HG03066 (cell line): Measurements from ENCODE around the gene PNLIPRP2.

ENCODE experiments used
- ATAC-seq: cut with Tn5 transposase; IDR thresholded peaks from one replicate; pipeline ENCODE4 v1.9.1; 2021; ENCODE audit warnings: low read depth; ENCODE audit not compliant: unreplicated experiment

PNLIPRP2 gene

DNA sequence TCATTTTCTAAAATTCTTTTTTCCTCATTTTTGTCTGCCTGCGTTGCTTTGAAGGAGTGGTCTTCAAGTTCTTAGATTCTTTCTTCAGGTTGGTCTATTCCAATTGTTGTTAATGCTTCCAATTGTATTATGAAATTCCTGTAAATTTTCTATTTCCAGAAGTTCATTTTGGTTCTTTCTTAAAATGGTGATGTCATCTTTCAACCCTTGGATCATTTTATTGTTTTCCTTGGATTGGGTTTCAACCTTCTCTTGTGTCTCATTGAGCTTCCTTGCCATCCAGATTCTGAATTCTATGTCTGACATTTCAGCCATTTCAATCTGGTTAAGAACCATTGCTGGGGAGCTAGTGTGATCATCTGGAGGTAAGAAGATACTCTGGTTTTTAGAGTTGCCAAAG, 33.1 kb downstream of the PNLIPRP2 start:
- no peak for ATAC-seq

DNA sequence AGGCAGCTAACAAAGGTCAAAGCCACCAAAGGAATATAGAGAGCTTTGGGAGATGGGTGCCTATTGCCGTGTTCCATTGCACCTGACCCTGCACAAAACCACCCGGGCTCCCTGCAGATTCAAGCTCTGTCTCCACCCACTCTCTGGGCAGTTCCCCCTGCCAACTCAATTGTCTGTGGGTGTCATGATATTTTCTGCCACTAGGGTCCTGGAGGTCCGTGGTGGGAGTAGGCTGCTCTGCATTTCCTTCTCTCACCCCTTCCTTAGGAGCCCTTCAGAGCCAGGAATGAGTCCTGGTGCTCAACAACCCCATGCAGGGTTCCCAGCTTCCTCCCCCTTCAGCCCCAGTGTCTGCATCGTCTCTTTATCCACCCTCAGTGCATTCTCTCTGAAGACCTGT, 34.1 kb downstream of the PNLIPRP2 start:
- ATAC-seq, result no peak

DNA sequence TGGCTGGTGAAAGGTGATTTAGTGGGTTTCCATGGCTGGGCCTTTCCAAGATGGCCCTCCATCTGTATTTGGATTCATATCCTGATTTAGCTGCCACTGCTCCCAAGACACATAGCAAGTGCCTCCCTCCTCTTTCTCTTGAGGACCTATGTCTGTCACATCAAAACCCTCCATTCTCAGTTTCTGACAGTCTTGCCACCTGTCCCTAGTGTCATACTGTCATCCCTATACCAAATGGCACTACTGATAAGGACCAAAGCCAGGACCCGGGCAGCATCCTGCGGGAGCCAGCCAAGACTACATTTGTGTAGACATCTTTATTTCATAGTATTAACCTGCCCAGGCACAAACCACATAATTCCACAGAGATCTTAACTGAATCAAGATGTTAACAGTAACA, 34.8 kb downstream of the PNLIPRP2 start:
- ATAC-seq, result no peak

DNA sequence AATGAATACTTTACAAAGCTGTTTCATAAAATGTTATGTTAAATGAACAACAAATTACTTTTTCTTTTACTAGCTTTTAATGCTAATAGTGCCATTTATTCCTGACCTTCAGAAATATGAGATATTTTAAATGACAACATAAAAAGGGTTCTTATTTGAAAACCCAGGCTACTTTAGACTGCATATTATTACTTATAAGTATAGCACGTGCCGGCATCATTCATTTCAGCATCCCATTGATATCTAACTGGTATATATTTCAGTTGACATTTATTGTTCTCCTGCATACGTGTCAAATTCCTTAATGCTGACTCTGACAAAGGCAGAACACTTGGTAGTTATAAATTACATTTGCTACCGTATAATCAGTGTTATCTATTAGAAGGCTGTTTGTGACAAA, 35.3 kb downstream of the PNLIPRP2 start:
- ATAC-seq, result no peak

DNA sequence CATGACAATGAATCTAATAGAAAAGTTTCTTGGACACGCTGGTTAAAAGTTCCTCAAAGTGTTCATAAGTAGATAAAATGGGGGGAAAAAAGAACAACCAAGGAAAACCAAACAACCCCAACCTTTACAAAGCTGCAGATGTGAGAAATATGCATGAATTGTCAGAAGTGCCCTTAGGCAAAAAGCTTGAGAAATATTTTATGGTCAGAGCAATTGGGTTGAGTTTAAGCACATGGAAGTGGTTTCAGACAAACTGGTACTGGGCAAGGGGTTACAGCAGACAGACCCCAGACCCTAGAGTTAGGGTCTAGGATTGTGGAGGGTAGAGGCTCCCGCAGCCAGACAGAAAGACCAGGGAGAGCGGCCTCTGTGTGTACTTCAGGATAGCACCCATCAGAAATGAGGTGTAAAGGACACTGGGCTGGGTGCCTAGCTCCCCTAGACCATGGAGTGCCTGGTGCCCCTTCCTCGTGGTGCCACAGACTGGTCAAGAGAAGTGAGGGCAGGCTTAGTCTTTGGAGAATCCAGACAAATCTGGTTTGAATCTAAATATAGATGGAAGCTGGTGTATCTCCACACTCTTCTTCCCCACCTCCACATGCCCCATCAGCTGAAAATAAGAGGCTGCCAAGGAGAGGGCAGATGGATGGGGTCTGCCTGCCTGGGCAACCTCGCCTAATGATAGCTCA, 37.3 kb downstream of the PNLIPRP2 start:
- ATAC-seq, result no peak

DNA sequence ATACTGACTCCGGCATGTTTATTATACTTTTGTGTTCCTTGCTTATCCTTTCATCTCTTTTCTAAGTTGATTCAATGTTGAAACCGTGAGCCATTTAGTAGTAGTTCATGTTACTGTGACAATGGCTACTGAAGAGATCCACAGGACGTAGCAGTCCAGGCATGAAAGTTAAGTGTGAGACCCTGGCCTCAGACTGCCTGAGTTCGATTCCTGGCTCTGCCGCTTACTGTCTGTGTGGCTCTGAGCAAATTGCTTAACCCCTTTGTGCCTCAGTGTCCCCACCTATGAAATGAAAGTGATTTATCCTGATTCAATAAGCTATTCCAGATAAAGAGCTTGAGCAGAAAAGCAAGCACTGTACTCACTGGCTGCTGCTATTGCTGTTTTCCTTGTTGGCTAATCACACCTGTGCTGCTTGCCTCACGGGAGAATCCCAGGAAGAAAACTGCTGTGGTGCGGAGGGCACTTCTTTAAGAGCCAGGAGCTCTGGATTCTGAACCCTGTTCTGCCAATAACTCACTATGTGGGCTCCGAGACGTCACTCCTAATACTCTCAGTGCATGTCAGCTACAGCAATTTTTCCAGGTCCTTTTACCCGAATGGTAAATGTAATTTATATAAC, 38.4 kb downstream of the PNLIPRP2 start:
- ATAC-seq, result no peak

DNA sequence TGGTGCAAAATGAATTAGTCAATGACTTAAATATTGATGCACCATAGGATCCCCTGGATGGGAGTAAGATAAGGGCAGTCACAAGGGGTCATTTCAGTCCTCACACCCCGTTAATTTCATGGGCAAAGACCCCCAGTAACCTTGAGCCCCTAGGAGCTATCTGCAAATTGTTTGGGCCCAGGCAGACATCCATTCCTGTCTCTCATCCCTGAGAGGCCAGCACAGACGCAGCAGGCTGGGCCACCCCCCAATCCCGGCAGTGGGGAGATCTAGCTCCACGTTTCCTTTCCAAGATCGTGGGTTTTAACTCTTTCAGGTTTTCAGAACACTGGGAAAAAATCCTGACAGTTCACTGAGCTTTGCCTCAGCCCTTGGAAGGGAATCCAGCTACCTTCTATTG, 40.1 kb downstream of the PNLIPRP2 start:
- no peak for ATAC-seq

DNA sequence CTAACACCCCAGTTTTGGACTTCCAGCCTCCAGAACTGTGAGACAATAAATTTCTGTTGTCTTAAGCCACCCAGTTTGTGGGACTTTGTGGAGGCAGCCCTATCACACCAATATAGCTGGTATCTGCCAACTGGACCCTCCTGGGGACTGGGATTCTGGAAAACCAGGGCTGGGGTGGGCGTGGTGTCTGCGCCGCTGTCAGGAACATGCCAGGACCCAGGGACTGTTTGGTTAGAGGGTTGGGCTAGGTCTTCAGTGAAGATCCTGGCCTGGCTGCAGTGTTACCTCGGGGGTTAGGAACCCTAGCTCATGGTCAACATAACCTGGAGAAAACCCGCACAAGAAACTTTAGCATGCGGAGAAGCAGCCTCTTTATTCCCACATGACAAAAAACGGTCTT, 42.6 kb downstream of the PNLIPRP2 start:
- ATAC-seq, result no peak

DNA sequence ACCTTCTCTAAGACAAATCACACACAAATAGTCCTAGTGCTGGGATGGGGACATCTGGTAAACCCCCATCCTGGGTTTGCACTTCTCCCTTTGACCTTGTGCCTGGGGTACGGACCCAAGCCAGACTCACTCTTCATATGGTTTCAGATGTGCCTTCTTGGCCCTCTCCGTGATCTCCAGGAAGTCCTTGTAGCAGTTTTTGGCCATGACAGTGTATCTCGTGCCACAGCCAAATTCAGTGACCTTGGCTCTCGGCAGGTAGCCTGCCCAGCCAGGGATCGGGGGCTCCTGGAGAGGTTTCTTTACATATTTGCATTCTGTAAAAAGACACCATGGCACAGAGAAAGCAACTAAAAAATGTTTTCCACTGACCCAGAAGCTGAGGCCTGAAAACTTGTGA, 43.9 kb downstream of the PNLIPRP2 start:
- ATAC-seq, result no peak

DNA sequence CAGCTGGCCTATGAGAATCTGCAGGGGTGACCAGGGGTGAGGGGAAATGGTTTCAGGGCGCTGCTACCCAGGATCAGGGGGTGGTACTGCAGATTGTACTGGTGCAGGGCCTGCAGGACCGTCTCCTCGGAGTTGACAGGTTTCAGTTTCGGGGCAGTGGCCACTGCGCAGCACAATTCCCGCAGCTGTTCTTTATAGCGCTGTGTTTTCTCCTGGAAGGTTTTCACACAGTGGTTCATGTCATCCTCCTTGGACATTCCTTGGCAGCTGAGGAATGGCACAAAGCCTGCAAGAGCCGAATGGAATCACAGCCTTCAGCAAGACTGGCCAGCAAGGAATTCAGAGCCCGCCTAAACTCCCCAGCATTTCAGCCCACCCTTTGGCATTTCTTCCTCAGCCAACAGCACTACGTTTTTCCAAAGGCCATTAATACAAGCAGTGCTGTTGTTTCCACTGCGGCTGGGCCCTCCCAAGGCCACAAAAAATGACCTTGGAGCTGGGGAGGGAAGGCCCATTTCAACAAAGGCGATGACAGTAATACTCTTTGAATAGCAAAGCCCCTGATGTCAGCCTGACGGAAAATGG, 44.9 kb downstream of the PNLIPRP2 start:
- no peak for ATAC-seq

DNA sequence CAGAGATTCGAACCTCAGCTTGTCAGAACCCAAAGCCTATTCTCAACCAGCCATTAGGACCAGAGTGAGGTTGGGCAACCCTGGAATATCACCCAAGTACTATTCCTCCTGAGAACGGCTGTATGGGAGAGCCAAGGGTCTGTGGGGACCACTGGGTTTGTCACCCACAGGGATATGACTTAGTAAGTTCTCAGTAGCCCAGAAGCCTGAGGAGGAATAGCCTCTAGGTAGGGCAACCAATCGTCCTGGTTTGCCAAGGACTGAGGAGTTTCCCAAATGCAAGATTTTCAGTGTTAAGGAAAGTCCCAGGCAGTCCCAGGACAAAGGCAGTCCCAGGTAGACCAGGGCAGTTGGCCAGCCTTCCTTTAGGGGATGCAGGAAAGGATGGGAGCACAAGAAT, 46.7 kb downstream of the PNLIPRP2 start:
- no peak for ATAC-seq

DNA sequence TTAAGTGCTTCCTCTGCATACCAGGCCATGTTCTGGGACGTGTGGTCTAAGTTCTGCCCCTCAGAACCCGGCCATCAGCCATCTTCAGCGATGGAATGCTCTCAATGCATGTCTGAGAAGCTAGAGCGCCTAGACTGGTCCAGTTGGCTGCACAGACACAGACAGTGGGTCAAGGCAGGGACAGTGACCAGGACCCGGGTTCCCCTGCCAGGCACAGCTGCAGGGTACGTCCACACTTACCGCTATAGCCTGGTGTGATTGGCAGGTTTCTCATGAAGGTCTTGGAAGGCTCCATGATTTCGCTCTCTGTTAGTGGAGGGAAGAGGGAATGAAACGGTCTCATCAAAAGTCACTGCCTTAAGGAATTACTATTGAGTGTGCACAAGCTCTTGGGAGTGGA, 47.3 kb downstream of the PNLIPRP2 start:
- no peak for ATAC-seq

DNA sequence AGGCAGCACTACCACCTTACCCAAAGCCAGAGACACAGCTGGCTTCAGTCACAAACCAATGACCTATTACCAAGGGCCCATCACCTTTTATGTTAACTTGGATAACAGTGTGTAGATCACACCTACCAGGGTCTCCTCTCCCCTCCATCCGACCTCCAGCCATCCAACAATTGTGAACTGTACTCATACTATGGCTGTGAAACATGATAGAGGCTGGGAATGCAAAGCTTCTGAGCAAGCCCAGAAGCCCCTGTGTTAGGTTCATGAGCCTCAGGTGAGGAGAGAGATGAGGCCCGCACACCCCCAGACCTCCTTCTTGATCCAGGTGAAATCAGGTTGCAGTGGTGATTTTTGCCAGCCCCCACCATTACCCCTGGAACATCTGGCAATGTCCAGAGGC, 47.7 kb downstream of the PNLIPRP2 start:
- no peak for ATAC-seq

DNA sequence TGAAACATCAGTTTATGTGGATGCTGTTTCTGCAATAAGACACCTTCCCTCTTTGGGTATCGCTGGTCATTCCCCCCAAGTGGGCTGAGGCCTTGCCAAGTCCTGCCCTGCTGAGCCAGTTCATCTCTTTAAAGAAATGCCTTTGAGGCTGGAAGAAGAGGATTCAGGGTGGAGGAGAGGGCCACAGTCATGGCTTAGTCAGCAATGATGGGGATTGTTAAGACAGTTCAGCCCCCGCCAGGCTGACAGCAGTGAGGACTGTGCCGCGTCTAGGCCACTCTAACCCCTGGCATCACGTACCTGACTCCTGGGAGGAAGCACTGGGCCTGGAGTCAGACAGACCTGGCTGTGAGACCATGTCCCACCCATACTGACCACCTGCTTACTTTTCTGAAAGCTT, 48.3 kb downstream of the PNLIPRP2 start:
- no peak for ATAC-seq

DNA sequence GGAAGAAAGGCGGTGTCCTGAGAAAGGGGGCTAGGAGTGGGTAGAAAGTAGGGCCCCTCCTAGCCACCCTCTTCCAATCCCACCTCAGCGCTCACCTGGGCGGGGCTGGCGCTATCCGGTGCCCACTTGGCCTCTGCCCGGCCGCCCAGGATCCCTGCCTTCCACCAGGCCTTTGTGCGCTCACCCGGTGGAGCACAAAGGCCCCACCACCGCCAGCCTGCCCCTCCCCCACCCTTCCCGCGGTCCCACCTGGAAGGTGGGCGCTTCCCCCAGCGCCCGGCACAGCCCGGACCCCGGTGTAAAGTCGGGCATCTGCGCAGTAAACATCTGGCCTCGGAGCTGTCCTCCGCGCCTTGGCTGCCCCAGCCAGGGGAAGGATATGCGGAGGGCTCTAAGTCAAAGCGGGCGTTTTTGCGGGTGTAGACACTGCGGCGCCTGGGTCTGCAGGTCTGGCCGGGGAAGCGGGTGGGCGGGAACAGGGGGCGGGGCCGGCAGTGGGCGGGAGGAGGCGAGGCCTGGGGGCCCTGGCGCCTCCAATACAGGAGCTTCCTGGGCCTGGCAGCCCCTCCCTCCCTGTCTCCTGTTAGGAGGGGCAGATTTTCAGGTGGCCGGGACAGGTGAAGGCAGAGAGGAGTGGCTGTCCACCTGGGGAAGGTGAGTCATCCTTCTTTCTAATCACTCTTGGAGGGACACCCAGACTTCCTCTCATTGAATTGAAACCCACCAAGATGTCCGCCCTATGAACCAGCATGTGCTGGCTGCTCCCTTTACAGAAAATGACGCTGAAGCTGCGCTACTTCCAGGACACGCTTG, 49.3 kb downstream of the PNLIPRP2 start:
- ATAC-seq, result no peak

DNA sequence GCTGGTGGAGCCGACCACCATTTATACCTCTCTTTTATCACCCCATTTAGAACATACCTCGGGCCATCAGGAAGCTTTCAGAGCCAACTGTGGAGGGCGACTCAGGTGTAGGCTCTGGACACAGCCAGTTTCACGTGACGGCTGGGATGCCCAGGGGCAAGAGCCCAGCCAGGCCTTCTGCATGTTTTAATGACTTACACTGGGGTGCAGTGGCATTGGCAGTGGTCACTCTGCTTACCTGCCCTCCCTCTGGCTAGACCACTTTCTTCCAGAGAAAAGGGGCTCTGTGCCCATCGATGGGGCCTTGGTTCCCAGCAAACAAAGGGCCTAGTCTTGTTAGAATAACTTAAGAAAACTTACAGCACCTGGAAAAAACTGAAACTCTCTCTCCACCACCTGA, 50.0 kb downstream of the PNLIPRP2 start:
- no peak for ATAC-seq

DNA sequence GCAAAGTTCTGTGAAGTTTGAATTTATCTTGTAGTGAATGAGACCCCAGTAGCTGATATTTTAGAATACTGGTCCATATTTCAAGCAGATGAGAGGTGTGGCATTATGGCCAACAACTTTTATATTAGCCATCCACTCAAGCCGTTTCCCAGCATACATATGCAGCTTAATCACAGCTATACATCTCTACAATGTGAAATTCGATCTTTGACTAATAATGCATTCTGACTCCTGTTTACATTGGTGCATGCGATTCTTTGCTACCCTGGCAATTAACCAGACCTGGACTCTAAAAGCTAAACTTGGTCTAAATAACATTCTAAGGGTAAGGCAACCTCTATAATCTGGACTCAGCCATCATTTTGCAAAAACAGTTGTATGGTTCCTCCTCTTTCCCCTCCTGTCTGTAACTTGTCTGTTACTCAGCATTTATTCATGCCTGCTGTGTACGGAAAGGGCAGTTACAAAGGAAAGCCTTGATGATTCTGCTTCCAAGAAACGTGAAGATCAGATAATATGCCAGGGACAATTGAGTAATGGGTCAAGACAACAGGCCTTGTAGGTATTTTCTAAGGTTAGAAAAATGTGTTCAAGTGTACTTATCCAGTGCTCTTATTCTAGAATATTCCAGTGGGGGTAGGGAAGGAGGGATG, 50.6 kb downstream of the PNLIPRP2 start:
- no peak for ATAC-seq

DNA sequence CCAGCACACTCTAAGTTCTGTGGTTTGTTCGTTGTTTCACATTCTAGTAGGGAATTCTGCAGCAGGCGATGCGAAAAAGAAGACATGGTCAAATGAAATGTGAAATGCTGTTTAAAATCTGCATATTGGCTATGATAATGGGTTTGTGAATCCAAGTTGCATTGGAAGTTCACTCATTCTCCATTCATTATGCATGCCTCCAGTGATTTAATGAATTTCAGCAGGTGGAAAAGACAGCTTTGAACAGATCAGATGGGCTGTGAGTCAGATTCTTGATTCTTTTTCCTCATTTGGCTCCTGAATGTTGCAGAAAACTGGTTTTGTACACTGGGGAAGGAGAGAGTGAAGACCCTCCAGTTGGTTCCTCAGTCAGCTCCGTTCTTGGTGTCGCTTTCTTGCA, 52.1 kb downstream of the PNLIPRP2 start:
- ATAC-seq, result no peak

DNA sequence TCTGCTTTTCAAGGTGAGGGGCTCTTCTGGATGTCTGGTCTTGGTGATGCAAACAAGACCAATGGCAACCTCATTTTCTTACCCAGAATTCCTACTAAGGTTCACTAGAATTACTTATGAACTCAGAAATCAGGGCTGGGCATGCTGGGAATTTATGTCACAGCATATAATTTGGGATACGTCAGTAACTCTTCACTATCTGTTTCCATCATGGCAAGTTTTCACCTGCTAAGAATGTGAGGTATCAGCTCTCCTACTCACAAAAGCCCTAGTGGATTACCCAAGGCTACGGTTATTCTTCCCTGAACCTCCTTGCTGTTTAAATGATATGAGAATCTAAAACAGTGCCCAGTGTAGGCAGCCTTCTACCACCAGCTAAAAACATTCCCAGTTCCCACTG, 53.1 kb downstream of the PNLIPRP2 start:
- ATAC-seq, result no peak

DNA sequence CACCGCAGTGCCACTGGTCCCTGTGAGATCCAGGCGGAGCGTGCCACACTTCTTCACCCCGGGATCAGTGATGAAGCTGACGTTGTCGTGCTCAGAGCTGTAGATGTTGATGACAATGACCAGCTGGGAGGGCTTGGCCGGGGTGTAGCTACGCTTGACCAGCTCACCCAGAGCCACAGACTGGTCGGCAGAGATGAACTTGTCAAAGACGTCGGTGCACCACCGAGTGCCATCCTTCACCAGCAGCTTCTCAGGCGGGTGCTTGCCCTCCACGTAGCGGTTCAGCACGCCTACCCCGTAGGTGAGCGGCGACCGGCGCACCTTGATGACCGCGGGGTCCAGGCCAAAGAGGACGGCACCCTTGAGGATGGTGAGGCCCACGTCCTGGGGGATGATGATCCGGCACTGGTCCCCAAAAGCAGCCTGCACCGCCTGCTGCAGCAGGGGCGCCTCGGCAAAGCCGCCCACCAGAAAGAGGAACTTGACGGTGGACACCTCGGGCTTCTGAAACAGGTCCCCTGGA, 54.2 kb downstream of the PNLIPRP2 start:
- ATAC-seq, result no peak

DNA sequence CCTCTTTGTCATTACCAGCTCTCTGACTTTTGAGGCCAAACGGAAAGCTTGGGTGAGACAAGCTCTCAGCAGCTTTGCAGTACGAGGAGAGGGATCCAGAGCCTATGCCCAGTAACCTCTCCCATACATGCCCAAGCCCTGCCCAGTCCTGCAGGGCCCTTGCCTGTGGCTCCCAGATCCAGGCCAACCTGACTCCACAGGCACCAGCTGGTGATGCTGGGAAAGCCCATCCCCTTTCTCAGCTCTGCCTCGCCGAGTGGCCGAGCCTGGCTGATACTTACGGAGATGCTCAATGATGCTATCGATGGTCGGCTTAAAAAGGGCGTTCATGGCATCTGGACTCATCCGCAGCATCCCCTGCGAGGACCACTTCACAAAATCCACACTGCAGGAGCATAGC, 55.4 kb downstream of the PNLIPRP2 start:
- ATAC-seq, result no peak
